Measurements from ENCODE around the gene DNM3.

DNA sequence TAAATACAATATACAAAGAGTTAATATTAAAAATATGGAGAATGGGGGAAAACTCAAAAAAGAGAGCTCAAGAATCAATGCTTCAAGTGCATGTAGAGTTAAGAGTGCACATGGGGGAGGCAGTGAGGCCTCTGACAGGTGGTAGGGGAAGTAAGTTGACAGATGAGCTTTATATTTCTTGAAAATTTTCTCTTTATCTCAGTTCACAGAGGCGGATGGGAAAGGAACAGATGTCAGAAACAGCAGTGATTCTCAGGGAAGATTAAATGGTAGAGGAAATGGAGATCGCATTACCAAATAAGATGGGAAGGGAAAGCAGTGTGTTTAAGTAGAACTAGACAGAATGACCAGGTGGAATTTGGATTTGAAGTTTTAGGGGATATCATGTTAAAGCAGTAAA is 379.1 kb downstream of the DNM3 start:
- TF ChIP-seq POLR2AphosphoS5 (IDR thresholded peaks at IDR 0.05; ENCODE audit: low read depth, low read length), result no peak
- TF ChIP-seq GATA2 (CRISPR knock-in tag; IDR thresholded peaks at IDR 0.05), result no peak
- TF ChIP-seq, protein P1, sequence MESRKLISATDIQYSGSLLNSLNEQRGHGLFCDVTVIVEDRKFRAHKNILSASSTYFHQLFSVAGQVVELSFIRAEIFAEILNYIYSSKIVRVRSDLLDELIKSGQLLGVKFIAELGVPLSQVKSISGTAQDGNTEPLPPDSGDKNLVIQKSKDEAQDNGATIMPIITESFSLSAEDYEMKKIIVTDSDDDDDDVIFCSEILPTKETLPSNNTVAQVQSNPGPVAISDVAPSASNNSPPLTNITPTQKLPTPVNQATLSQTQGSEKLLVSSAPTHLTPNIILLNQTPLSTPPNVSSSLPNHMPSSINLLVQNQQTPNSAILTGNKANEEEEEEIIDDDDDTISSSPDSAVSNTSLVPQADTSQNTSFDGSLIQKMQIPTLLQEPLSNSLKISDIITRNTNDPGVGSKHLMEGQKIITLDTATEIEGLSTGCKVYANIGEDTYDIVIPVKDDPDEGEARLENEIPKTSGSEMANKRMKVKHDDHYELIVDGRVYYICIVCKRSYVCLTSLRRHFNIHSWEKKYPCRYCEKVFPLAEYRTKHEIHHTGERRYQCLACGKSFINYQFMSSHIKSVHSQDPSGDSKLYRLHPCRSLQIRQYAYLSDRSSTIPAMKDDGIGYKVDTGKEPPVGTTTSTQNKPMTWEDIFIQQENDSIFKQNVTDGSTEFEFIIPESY (IDR thresholded peaks at IDR 0.05; ENCODE audit: borderline replicate concordance, low read depth), result no peak
- TF ChIP-seq, protein P2, sequence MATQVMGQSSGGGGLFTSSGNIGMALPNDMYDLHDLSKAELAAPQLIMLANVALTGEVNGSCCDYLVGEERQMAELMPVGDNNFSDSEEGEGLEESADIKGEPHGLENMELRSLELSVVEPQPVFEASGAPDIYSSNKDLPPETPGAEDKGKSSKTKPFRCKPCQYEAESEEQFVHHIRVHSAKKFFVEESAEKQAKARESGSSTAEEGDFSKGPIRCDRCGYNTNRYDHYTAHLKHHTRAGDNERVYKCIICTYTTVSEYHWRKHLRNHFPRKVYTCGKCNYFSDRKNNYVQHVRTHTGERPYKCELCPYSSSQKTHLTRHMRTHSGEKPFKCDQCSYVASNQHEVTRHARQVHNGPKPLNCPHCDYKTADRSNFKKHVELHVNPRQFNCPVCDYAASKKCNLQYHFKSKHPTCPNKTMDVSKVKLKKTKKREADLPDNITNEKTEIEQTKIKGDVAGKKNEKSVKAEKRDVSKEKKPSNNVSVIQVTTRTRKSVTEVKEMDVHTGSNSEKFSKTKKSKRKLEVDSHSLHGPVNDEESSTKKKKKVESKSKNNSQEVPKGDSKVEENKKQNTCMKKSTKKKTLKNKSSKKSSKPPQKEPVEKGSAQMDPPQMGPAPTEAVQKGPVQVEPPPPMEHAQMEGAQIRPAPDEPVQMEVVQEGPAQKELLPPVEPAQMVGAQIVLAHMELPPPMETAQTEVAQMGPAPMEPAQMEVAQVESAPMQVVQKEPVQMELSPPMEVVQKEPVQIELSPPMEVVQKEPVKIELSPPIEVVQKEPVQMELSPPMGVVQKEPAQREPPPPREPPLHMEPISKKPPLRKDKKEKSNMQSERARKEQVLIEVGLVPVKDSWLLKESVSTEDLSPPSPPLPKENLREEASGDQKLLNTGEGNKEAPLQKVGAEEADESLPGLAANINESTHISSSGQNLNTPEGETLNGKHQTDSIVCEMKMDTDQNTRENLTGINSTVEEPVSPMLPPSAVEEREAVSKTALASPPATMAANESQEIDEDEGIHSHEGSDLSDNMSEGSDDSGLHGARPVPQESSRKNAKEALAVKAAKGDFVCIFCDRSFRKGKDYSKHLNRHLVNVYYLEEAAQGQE (IDR thresholded peaks at IDR 0.05; ENCODE audit: low read depth, low read length), result no peak
- TF ChIP-seq, protein P3, sequence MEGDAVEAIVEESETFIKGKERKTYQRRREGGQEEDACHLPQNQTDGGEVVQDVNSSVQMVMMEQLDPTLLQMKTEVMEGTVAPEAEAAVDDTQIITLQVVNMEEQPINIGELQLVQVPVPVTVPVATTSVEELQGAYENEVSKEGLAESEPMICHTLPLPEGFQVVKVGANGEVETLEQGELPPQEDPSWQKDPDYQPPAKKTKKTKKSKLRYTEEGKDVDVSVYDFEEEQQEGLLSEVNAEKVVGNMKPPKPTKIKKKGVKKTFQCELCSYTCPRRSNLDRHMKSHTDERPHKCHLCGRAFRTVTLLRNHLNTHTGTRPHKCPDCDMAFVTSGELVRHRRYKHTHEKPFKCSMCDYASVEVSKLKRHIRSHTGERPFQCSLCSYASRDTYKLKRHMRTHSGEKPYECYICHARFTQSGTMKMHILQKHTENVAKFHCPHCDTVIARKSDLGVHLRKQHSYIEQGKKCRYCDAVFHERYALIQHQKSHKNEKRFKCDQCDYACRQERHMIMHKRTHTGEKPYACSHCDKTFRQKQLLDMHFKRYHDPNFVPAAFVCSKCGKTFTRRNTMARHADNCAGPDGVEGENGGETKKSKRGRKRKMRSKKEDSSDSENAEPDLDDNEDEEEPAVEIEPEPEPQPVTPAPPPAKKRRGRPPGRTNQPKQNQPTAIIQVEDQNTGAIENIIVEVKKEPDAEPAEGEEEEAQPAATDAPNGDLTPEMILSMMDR (IDR thresholded peaks at IDR 0.05), result no peak
- no peak for TF ChIP-seq YY1 (IDR thresholded peaks at IDR 0.05; ENCODE audit: low read depth)
- TF ChIP-seq MEF2A (IDR thresholded peaks at IDR 0.05; ENCODE audit: borderline replicate concordance, low read depth), result no peak
